Medulla oblongata (tissue), 1 donor: Measurements from ENCODE around the gene TUBB4B.
"Not testable (repeated sequence)": the region's sequence is repeated elsewhere in the genome, so short reads cannot be mapped to it uniquely, and the experiment has no call there.

Experiments used
- DNase-seq: peaks from one replicate; pipeline ENCODE4 v3.0.0-alpha.2; 2015; ENCODE audit errors: extremely low spot score

TUBB4B gene

DNA sequence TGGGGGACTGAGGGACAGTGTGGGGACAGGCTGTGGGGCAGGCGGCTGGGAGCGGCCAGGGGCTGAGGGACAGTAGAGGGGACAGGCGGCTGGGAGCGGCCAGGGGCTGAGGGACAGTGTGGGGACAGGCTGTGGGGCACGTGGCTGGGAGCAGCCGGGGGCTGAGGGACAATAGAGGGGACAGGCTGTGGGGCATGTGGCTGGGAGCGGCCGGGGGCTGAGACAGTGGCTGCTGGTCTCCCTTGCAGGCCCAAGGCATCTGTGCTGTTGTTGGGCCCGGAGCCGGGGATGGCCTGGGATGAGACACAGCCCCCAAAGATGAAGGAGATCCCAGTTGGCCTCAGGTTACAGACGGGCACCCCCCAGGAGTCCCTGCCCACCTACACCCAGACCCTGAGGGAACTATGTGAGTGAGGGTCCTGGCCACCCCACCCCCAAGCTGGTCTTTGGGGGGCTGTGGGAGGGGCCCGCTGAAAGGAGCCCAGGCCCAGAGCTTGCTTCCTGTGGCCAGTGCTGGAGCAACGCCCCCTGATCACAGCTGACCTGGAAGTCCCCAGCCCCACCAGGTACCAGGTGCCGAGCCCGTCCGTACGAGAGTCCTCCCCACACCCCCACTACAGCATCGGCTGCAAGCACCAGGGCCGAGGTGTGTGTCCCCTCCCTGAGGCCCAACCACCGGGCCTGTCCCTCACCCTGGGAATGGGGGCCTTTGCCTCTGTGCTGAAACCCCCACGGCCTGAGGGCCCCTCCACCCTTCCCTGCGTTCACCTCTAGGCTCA lies 10.6 kb downstream of the TUBB4B start:
- no peak for DNase-seq

- no peak for DNase-seq
Measured at GRCh38 chr9:137252555-137253506, 11.7 kb downstream of the TUBB4B start.

GRCh38 chr9:137253717-137254623 lies 12.9 kb downstream of the TUBB4B start:
- DNase-seq, result no peak

- peak; percentile 91 for DNase-seq
Measured at GRCh38 chr9:137254624-137255447, 13.7 kb downstream of the TUBB4B start, which contains the start of gene NELFB. NELFB (plus strand) TSS chr9:137255327.

DNA sequence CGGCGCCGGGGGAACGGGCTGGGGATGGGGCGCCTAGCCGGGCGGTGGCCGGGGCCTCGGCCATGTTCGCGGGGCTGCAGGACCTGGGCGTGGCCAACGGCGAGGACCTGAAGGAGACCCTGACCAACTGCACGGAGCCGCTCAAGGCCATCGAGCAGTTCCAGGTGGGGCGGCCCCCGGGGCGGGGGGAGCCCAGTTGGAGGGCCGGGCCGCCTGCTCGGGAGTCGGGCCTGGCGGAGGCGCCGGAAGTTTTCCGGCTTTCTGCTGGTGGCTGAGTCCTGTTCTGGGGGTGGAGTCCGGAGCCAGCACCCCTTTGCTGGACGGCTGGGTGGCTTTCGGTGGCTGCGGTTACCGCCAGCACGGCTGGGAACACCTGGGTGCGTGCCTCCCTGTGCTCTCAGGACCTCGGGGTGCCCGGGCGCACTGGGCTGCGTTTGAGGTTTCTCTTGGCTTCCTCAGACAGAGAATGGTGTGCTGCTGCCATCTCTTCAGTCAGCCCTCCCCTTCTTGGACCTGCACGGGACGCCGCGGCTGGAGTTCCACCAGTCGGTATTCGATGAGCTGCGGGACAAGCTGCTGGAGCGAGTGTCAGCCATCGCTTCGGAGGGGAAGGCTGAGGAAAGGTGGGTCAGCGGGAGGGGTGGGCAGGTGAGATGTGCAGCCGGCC lies 14.5 kb downstream of the TUBB4B start:
- no peak for DNase-seq

DNA sequence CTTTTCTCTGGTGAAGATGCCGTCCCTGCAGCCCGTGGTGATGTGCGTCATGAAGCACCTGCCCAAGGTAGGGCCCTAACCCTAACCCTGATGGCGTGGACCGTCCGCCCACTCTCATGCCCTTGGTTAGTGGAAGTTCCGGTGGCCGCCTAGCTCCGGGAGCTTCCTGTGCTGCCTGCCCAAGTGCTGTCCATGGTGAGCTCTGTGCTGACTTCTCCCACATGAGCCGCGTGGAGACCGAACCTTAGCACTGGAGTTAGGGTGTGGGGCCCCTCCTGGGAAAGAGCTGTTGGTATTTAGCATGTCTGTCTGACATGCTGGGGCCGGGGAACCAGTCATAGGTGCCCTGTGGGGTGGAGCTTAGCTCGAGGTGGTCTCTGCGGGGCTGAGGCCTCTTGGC lies 15.3 kb downstream of the TUBB4B start:
- DNase-seq, result no peak

DNA sequence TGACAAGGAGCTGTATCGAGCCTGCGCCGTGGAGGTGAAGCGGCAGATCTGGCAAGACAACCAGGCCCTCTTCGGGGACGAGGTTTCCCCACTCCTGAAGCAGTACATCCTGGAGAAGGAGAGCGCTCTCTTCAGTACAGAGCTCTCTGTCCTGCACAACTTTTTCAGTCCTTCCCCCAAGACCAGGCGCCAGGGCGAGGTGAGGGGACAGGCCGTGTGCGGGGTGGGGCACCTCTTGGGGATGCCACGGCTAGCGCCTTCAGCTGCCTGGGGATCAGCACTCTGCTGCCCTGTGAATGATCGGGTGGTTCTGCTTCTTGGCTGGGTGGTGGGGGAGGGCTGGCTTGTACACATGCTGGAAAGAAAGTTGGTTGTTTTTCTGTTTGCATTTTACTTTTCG lies 15.8 kb downstream of the TUBB4B start:
- no peak for DNase-seq

DNA sequence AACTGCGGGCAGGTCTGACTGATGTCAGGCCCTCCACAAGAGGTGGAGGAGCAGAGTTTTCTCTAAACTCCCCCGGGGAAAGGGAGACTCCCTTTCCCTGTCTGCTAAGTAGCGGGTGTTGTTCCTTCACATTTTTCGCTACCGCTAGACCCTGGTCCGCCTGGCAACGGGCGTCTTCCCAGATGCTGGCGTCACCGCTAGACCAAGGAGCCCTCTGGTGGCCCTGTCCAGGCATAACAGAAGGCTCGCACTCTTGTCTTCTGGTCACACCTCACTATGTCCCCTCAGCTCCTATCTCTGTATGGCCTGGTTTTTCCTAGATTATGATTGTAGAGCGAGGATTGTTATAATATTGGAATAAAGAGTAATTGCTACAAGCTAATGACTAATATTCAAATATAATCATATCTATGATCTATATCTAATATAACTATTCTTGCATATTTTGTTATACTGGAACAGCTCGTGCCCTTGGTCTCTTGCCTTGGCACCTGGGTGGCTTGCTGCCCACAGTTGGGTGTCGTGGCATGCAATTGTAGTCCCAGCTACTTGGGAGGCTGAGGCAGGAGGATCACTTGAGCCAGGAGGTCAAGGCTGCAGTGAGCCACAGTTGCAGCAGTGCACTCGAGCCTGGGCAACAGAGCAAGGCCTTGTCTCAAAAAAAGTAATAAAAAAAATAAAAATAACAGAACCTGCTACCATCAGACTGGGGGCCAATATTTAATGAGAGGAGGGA lies 21.3 kb downstream of the TUBB4B start:
- not testable (repeated sequence) for DNase-seq

GRCh38 chr9:137262909-137263285 lies 21.8 kb downstream of the TUBB4B start:
- DNase-seq, result no peak

- no peak for DNase-seq
Measured at GRCh38 chr9:137263506-137263905, 22.4 kb downstream of the TUBB4B start.

- DNase-seq, result no peak
Measured at GRCh38 chr9:137264067-137264466, 23.0 kb downstream of the TUBB4B start.

DNA sequence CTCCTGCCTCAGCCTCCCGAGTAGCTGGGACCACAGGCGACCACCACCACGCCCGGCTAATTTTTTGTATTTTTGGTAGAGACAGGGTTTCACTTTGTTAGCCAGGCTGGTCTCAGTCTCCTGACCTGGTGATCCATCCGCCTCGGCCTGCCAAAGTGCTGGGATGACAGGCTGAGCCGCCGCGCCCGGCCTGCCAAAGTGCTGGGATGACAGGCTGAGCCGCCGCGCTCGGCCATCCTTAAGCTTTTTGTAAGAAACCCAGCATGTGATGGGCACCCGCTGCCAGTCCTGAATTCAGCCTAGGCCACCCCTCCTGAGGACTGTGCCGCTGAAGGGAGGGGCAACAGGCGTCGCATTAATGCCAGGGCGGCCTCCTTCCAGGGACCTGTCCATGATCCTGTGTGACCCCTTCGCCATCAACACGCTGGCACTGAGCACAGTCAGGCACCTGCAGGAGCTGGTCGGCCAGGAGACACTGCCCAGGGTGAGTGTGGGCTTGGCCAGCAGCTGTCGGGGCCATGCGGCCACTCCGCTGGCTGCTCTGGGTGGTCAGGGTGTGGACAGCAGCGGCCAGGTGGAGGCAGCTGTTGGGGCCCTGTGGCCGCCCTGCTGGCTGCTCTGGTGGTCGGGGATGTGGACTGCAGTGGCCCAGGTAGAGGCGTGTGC lies 24.5 kb downstream of the TUBB4B start:
- no peak for DNase-seq

DNA sequence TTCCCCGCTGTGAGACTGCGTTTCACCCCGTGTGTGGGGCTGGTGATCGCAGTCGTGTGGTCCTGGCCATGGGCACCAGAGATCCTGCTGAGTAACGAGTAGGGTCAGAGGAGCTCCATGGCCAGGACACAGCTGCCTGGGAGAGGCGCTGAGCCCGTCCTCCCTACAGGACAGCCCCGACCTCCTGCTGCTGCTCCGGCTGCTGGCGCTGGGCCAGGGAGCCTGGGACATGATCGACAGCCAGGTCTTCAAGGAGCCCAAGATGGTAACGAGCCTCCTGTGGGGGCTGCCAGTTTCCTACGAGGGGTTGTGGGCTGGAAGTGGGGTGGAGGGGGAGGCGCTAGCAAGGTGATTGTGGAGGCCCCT lies 25.1 kb downstream of the TUBB4B start:
- no peak for DNase-seq

- no peak for DNase-seq
Measured at GRCh38 chr9:137266585-137267453, 25.7 kb downstream of the TUBB4B start.

DNA sequence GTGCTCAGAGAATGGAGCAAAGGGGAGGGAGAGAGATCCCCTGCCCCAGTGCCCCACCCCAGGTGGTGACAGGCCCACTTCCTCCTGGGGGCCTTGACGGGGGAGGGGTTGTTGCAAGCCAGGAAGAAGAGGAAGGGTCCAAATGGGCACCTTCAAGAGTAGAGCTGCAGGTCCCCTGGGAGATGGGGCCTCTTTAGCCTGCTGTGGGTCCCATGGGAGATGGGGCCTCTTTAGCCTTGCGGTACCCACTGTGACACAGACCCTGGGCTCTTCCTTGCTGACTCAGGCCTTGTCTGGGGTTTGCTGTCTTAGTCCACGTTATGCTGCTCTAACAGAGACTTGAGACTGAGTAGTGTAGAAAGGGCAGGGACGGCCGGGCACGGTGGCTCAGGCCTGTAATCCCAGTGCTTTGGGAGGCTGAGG lies 26.9 kb downstream of the TUBB4B start:
- DNase-seq, result no peak

DNA sequence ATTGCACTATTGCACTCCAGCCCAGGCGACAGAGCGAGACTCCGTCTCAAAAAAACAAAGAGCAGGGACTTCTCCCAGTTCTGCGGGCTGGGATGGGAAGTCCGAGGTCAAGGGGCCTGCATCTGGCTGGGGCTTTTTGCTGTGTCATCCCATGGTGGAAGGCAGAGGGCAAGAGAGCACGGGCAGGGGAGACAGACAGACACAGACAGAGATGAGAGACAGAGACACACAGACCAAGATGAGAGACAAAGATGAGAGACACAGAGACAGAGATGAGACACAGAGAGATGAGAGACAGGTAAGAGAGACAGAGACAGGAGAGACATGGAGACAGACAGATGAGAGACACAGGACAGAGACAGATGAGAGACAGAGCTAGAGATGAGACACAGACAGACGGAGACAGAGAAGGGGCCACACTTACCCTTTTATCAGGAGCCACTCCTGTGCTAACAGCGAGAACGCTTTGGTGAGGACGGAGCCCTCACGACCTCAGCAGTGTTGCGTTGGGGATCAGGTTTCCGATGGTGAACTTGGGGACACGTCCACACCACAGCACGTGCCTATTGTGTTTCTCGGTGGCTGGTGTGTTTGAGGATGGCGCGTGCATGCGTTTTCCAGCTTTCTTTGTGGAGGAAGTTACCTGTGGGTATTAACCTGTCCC lies 27.6 kb downstream of the TUBB4B start:
- no peak for DNase-seq

DNA sequence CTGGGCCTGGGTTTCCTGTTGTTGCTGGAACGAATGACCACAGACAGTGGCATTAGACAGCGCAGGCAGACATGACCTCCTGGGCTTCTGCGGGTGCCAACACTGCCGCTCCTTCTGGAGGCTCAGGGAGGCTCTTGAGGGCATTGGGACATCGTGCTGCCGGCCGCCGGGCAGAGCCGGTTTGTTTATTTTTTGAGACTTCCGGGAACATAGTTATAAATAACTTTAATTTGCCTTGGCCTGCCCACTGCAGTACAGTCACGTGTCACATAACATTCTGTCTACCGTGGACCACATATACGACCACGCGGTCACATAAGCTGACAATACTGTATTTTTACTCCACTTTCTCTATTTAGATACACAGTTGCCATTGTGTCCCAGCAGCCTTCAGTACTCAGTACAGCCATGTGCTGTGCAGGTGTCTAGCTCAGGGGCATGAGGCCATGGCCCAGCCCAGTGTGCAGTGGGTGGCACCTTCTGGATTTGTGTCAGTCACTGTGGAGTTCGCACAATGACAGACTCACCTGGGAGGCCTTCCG lies 28.2 kb downstream of the TUBB4B start:
- no peak for DNase-seq
